HG03139 (cell line): ENCODE data around the gene ELOA2.
"Not testable (repeated sequence)": the region's sequence is repeated elsewhere in the genome, so short reads cannot be mapped to it uniquely, and the experiment has no call there.

ENCODE experiments used
- ATAC-seq: cut with Tn5 transposase; IDR thresholded peaks from one replicate; pipeline ENCODE4 v1.9.1; 2021; ENCODE audit not compliant: unreplicated experiment

ELOA2 gene

DNA sequence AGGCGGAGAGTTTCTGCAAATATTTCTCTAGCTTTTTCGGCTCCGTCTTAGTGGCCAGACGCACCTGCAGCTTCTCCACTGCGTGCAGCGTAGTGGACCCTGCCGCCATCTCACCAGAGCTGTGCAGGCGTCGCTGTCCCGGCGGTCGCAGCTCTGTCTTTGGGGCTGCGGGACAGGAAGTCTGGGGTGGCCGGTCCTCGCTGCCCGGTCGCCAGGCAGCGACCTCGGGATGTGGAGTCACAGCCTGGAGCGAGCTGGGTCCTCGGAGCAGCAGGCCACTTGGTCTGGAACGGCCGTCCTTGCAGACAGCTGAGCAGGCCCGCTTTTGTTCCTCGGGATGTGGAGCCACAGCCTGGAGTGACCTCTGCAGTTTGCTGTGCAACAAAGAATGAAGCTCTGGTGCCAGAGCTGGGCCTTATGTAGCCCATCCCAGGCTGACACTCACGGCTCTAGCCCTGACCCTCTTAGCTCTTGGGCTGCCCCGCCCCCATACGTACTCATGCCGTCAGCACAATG, at the start of gene ELOA2:
Gene ELOA2, minus strand, starts transcription at position 466 of the 516 bp plus-strand sequence. Its CDS starts 357 bp downstream, at position 109.
- ATAC-seq = no peak

DNA sequence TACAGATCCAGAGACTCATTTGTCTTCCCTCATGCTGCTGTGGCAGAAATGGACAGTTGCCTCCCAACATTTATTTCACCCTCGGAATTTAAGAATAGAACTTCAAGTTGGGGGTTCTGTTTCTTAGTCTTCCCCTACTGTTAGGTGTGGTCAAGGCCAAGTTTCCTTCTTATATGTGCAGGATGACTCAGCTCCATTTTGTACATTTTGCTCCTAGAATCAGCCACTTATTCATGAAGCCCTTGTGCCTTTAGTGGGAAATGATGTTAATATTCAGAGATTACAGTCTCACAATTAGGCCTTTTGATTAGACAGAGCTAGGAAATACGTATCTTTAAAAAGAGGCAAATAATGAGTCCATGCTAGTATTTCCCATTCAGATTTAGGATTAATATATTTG, 46.2 kb upstream of the ELOA2 start:
- ATAC-seq = no peak

DNA sequence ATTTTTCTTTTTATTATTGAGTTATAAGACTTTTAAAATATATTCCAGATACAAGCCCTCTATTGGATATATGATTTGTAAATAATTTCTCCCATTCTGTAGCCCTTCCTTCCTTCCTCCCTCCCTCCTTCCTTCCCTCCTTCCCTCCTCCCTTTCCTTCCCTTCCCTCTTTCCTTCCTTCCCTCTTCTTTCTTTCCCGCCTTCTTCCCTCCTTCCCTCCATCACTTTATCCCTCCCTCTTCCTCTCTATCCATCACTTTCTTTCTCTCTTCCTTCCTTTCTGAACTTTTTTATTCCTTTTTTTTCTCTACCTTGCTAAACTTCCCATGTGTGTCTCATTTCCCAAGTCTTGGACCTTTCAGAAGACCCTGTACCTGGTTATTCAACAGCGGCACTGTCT, 45.5 kb upstream of the ELOA2 start:
- no peak for ATAC-seq

DNA sequence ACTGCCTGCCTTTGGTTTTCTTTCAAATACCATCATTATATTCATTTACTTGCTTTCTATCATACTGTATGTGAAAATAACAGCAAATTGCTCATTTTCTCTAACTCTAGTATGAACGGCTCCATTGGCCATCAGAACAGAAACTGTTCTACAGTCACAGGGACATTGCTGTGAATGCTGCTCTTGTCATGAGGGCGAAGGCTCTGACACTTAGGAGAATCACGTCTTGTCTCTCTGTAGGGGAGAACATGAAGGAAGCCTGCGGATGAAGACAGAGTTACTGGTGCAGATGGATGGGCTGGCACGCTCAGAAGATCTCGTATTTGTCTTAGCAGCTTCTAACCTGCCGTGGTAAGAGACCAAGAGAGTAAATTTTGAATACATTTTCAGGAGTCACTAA, 41.7 kb upstream of the ELOA2 start:
- ATAC-seq = no peak

GRCh38 chr18:47075098-47075883, 39.9 kb upstream of the ELOA2 start:
- ATAC-seq = no peak

DNA sequence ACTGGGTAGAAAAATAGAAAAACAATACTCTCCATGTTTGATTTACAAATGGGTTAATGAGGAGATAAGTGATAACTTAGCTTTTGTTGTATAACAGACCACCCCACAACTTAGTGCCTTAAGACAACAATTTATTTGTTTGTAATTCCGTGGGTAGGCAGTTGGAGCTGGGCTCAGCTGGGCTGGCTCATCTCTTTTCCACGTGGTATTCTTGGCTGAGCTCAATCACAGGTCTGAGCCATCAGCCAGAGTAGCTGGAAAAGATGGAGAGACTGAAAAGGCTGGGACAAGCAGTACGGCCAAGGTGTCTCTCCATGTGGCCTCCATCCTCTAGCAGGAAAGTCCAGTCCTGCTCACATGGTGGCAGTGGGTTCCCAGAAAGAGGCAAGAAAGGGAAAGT, 32.2 kb upstream of the ELOA2 start:
- no peak for ATAC-seq

- no peak for ATAC-seq
These were observed 27.7 kb upstream of the ELOA2 start for GRCh38 chr18:47063096-47063495.

GRCh38 chr18:47062471-47062870, 27.1 kb upstream of the ELOA2 start:
- no peak for ATAC-seq

DNA sequence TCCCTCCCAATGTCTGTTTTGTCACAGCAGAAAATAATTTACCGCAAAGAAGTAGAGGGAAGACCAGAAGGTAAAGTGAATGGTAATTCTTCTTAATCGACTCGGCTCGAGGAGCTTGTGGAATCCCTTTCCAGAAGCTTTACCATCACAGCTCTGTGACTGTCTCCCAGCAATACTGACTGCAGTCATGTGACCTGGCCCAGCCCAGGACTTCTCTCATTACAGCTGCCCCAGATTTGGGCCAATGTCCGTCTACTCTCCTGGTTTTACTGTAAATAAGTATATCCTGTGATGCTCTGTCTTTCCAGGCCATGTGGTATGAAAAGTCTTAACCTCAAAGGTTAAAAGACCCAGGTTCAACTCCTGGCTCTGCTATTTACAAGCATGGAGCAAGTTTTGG, 18.9 kb upstream of the ELOA2 start:
- no peak for ATAC-seq

DNA sequence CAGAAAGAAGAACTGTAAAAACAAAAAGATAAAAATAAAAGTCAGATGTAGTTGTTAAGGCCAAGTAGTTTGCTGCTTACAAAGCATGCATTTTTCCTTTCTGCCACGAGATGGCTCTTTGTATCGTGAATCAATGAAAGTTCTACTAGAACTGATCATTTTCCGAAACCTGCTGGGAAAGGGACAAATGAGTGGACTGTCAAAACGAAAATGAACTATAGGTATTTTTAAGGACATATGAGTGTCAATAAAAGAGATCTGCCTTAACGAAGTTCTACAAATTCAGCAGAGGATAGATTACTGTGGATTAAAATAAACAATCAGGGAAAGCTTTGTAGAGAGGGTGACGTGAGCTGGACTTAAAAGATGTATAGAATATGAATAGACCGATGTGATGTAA, 15.0 kb upstream of the ELOA2 start:
- ATAC-seq = no peak

- ATAC-seq = no peak
These were observed 5.6 kb upstream of the ELOA2 start for GRCh38 chr18:47040982-47041381.

DNA sequence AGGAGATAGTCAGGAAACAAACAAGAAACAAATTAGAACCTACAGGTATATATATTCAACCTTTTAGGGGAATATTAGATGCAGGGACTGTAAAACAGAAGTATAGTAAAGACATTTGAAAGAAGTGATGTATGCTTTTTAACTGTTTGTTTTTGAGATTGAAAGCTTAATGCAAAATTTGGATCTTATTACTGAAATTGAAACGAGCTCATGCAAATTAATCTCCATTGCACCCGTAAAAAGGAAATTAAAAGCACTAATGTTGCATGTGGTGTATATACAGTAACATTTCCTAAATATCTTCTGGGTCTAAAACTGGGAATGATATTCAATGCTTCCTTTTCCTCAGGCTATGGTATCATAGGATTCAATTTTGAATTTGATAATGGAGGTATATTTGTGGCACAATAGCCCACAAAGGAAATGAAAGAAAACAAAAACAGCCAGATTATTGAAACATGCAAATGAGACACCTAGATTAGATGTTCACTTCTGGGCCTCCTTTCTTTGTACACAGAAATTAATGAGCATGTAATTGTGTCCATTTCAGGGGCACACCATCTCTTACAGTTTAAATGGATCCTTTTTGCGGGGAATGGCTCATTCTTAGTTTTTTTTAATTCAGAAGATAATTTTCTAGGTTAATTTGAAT, 1.6 kb upstream of the ELOA2 start:
- no peak for ATAC-seq

GRCh38 chr18:47036298-47036874, 965 bp upstream of the ELOA2 start:
- ATAC-seq = no peak

DNA sequence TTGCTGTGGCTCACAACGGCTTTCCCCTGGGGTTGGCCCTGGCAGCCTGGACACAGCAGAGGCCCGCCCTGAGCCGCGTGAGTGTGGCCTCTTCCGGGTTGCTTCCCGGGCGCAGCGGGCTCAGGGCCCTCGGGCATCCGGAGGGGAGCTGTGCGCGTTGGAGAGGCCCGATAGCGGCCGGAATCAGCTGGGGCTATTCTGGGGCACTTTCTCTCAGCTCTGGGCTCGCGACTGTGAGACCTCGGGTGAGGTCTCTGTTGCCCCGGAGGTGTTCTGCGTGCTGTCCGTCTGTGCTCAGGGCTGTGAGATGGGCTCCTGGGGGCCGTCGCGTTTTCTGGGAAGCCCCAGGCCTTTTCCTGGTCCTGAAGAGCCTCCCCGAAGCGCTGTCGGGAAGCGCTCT, 830 bp downstream of the ELOA2 start:
- not testable (repeated sequence) for ATAC-seq

DNA sequence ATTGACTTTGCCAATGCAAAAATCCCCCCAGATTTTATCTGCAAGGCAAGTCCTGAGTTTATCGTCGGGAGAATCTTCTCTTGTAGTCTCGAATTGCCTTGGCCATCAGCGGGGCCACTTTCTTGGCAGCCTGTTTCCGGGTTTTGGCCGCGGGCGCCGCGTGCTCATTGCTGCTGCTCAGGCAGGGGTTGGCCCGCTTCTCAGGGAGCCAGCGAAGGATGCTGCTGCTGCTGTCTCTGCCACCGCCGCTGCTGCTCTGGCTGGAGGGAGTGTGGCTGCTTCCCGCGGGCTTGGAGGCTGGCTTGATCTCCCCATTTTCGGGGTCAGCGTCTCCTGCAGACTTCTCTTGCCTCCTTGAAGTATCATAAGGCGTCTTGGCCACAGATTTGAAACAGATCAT, 2.5 kb downstream of the ELOA2 start:
- no peak for ATAC-seq

GRCh38 chr18:47030887-47031286, 4.5 kb downstream of the ELOA2 start:
- not testable (repeated sequence) for ATAC-seq

- ATAC-seq = not testable (repeated sequence)
These were observed 5.6 kb downstream of the ELOA2 start for GRCh38 chr18:47029684-47030353.

GRCh38 chr18:47028738-47029137, 6.7 kb downstream of the ELOA2 start:
- not testable (repeated sequence) for ATAC-seq

DNA sequence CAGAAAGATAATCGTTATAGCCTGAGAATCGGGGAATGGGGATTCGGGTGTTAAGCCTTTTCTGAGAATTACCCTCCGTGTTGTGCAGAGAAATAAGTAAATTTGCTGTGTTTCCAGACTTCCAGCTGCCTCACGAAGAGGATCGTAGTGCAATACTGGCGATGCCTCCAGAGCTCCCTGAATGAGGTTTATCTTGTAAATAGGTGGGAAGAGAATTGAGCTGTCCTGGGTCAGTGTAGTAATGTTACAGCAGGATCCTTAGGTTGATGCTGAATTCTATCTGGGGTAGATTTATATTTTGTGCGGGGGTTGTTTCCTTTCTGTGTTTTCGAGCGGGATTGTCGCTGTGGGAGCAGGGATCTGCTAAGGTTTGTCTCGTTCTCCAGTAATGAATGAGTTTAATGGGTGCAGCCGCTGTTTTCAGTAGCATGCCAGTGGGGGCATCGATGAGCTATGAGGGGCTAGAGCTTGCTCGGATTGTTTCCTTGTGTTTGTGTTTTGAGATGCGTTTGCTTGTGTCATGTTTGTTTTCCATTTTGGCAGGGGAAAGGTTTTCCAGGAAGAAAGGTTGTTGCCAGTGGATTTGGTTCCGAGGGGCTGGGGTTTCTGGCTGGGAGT, 9.8 kb downstream of the ELOA2 start:
- ATAC-seq = not testable (repeated sequence)

DNA sequence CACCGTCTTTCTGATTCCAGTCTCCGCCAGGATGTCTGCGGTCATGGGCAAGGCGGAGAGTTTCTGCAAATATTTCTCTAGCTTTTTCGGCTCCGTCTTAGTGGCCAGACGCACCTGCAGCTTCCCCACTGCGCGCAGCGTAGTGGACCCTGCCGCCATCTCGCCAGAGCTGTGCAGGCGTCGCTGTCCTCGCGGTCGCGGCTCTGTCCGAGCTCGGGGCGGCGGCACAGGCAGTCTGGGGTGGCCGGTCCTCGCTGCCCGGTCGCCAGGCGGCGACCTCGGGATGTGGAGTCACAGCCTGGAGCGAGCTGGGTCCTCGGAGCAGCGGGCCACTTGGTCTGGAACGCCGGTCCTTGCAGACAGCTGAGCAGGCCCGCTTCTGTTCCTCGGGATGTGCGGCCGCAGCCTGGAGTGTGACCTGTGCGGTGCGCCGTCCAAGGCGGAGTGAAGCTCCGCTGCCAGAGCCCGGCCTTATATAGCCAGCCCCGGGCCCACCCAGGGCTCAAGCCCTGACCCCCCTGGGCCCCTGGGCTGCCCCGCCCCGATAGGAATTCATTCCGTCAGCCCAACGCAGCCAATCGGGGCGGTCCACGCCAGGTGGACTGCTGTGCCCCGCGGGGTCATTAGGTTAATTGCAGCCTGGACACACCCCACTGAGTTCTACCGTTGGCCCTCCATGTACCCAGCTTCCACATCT, 11.5 kb downstream of the ELOA2 start:
- not testable (repeated sequence) for ATAC-seq
